KOPT-K1 (cell line): ENCODE results near the gene NRG3.

Experiments
- H3K27ac ChIP-seq: fragments of 200-600 bp; sonication (generic); 2 replicates; pipeline ENCODE4 v1.5.1; 2016; ENCODE audit warnings: antibody characterized with exemption, mild to moderate bottlenecking, low read depth, low read length; ENCODE audit not compliant: poor library complexity, severe bottlenecking
- H3K36me3 ChIP-seq: fragments of 200-600 bp; sonication (generic); 2 replicates; pipeline ENCODE4 v1.5.1; 2017; ENCODE audit warnings: antibody characterized with exemption, mild to moderate bottlenecking, low read length, moderate library complexity; ENCODE audit not compliant: insufficient read depth
- H3K9me3 ChIP-seq: fragments of 200-600 bp; sonication (generic); 2 replicates; pipeline ENCODE4 v1.5.1; 2017; ENCODE audit warnings: antibody characterized with exemption, low read length, mild to moderate bottlenecking; ENCODE audit not compliant: insufficient read depth, poor library complexity, severe bottlenecking

Gene NRG3

GRCh38 chr10:81911328-81911727 is 36.3 kb downstream of the NRG3 start:
- H3K9me3 ChIP-seq: no peaks in the 10 kb centered on the region
- H3K27ac ChIP-seq: no peak overlapping the region
- no peaks in the 10 kb centered on the region for H3K36me3 ChIP-seq

GRCh38 chr10:81914736-81915503 is 39.9 kb downstream of the NRG3 start:
- Histone ChIP-seq H3K36me3 (no peaks in the 10 kb centered on the region), H3K27ac (no peak overlapping the region), H3K9me3 (no peaks in the 10 kb centered on the region)

- Histone ChIP-seq H3K27ac (no peak overlapping the region), H3K9me3 (no peaks in the 10 kb centered on the region), H3K36me3 (no peaks in the 10 kb centered on the region)
Measured at GRCh38 chr10:81915504-81915897, 40.5 kb downstream of the NRG3 start.

GRCh38 chr10:81917666-81918065 is 42.7 kb downstream of the NRG3 start:
- Histone ChIP-seq H3K27ac (no peak overlapping the region), H3K9me3 (no peaks in the 10 kb centered on the region), H3K36me3 (no peaks in the 10 kb centered on the region)

GRCh38 chr10:81918766-81919165 is 43.8 kb downstream of the NRG3 start:
- Histone ChIP-seq H3K27ac (no peak overlapping the region), H3K36me3 (no peaks in the 10 kb centered on the region), H3K9me3 (no peaks in the 10 kb centered on the region)

GRCh38 chr10:81920213-81920829 is 45.3 kb downstream of the NRG3 start:
- Histone ChIP-seq H3K9me3 (no peaks in the 10 kb centered on the region), H3K36me3 (no peaks in the 10 kb centered on the region), H3K27ac (no peak overlapping the region)

- Histone ChIP-seq H3K9me3 (no peaks in the 10 kb centered on the region), H3K27ac (no peak overlapping the region), H3K36me3 (no peaks in the 10 kb centered on the region)
Measured at GRCh38 chr10:81928119-81928518, 53.1 kb downstream of the NRG3 start.

- no peaks in the 10 kb centered on the region for H3K9me3 ChIP-seq
- no peaks in the 10 kb centered on the region for H3K36me3 ChIP-seq
- H3K27ac ChIP-seq: no peak overlapping the region
Measured at GRCh38 chr10:81943583-81943982, 68.6 kb downstream of the NRG3 start.

GRCh38 chr10:81944609-81945008 is 69.6 kb downstream of the NRG3 start:
- Histone ChIP-seq H3K27ac (no peak overlapping the region), H3K9me3 (no peaks in the 10 kb centered on the region)

GRCh38 chr10:81949283-81949682 is 74.3 kb downstream of the NRG3 start:
- H3K9me3 ChIP-seq: no peaks in the 10 kb centered on the region
- H3K36me3 ChIP-seq: no peaks in the 10 kb centered on the region
- no peak overlapping the region for H3K27ac ChIP-seq

More at GRCh38 chr10:81944609-81945008, 69.6 kb downstream of the NRG3 start:
- H3K36me3 ChIP-seq: no peaks in the 10 kb centered on the region

GRCh38 chr10:81950358-81950757 is 75.4 kb downstream of the NRG3 start:
- no peak overlapping the region for H3K27ac ChIP-seq
- no peaks in the 10 kb centered on the region for H3K9me3 ChIP-seq
- H3K36me3 ChIP-seq: no peaks in the 10 kb centered on the region

GRCh38 chr10:81953420-81953819 is 78.4 kb downstream of the NRG3 start:
- Histone ChIP-seq H3K36me3 (no peaks in the 10 kb centered on the region), H3K9me3 (no peaks in the 10 kb centered on the region), H3K27ac (no peak overlapping the region)

GRCh38 chr10:81957976-81958375 is 83.0 kb downstream of the NRG3 start:
- no peak overlapping the region for H3K27ac ChIP-seq
- no peaks in the 10 kb centered on the region for H3K9me3 ChIP-seq
- H3K36me3 ChIP-seq: no peaks in the 10 kb centered on the region

GRCh38 chr10:81959016-81959415 is 84.0 kb downstream of the NRG3 start:
- no peaks in the 10 kb centered on the region for H3K9me3 ChIP-seq
- no peaks in the 10 kb centered on the region for H3K36me3 ChIP-seq
- H3K27ac ChIP-seq: no peak overlapping the region

- no peaks in the 10 kb centered on the region for H3K9me3 ChIP-seq
- H3K36me3 ChIP-seq: no peaks in the 10 kb centered on the region
- H3K27ac ChIP-seq: no peak overlapping the region
Measured at GRCh38 chr10:81961451-81962184, 86.6 kb downstream of the NRG3 start.
